HFFc6 (cell line): ENCODE results near the gene ARID5B. TPM values are rescaled to one million over a fixed set of nuclear protein-coding genes. Genes with fewer than 3 reads are reported as not detected.
A peak's percentile ranks its signal among the peaks of the same experiment; 100 is the strongest.
"Not testable (repeated sequence)": the region's sequence is repeated elsewhere in the genome, so short reads cannot be mapped to it uniquely, and the experiment has no call there.

Source experiments
- DNase-seq: peaks from one replicate; pipeline ENCODE4 v3.0.0-alpha.2; 2018
- H3K27ac Mint-ChIP-seq: 2 replicates; pipeline ENCODE4 v1.8.0; 2020; ENCODE audit warnings: mild to moderate bottlenecking, mixed read lengths
- H3K27me3 Mint-ChIP-seq: 2 replicates; pipeline ENCODE4 v1.8.0; 2021; ENCODE audit warnings: mild to moderate bottlenecking, moderate library complexity, mixed read lengths; ENCODE audit not compliant: insufficient read depth
- H3K36me3 Mint-ChIP-seq: 2 replicates; pipeline ENCODE4 v1.8.0; 2021; ENCODE audit warnings: low read depth, mixed read lengths
- H3K4me1 Mint-ChIP-seq: 2 replicates; pipeline ENCODE4 v1.8.0; 2020; ENCODE audit warnings: low read depth, mixed read lengths
- H3K4me3 Mint-ChIP-seq: 2 replicates; pipeline ENCODE4 v1.8.0; 2020; ENCODE audit warnings: mild to moderate bottlenecking, moderate library complexity, mixed read lengths
- H3K9me3 Mint-ChIP-seq: 2 replicates; pipeline ENCODE4 v1.8.0; 2020; ENCODE audit warnings: mild to moderate bottlenecking, mixed read lengths
- CTCF ChIP-seq: fragments of 200-600 bp; sonication (generic); IDR thresholded peaks from 2 replicates; pipeline ENCODE4 v1.5.0; 2021; ENCODE audit warnings: antibody characterized with exemption, mild to moderate bottlenecking
- total RNA-seq, 6 experiments: library from RNA; stranded (reverse); fragmentation: NEBNext Ultra II Directional; extraction: Animal tissue kit (Norgen Biotek cat#: 25700); gene quantifications; 2 replicates in 1 of 6; 3 replicates in 5 of 6; pipeline ENCODE4 v1.2.3, GENCODE V29; 2021

Gene ARID5B
- total RNA-seq, 6 experiments from 2014 or later: 102 to 142 (median 131) TPM

DNA sequence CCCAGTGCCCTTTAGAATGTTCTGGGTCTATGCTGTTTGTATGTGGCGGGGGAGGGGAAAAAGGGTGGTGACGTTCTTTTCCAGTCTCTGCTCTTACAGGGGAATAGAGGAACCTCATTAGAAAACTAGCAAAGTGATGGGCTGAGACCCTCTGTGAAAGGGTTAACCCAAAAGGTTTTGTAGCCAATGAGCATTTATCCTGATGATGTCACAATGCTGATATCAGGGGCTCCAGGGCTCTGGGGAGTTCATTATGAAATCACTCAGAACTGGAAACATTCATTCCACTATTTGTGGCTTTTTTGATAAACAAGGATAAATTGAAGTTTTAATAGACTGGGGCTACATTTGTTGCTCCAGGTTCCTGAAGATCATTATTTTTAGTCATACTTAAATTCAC, 71.7 kb downstream of the ARID5B start:
- Mint-ChIP-seq H3K36me3 (peaks cover 36% of the 10 kb centered on the region), H3K9me3 (no peaks in the 10 kb centered on the region), H3K27ac (peak overlapping the region; percentile 76), H3K4me1 (peaks cover 77% of the 10 kb centered on the region), H3K27me3 (no peaks in the 10 kb centered on the region; the same call in 1 of the 2 replicates), H3K4me3 (peak overlapping the region; percentile 84)
- no peak for DNase-seq
- no peak for TF ChIP-seq CTCF

DNA sequence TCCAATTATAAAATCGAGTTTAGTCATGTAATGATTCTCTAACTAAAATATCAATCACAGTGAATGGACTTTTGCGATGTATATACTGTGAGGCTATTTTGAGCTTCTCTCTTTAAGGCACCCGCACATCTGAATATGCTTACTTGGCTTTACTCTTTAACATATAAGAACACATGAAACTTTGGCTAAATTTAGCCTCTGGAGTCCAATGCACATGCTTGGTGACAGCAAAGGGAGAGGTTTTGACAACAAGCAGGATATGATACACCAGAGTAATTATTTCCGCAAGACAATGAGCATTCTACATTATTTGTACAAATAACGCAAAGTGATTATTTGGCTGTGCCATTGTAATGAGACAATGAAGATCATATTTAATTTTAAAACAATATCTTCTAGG, 72.4 kb downstream of the ARID5B start:
- TF ChIP-seq CTCF: no peak
- peaks cover 31% of the 10 kb centered on the region for H3K36me3 Mint-ChIP-seq
- H3K27ac Mint-ChIP-seq: peak overlapping the region; percentile 76
- peak overlapping the region; percentile 84 for H3K4me3 Mint-ChIP-seq
- no peak for DNase-seq
- H3K9me3 Mint-ChIP-seq: no peaks in the 10 kb centered on the region
- H3K4me1 Mint-ChIP-seq: peaks cover 74% of the 10 kb centered on the region
- no peaks in the 10 kb centered on the region; the same call in 1 of the 2 replicates for H3K27me3 Mint-ChIP-seq

DNA sequence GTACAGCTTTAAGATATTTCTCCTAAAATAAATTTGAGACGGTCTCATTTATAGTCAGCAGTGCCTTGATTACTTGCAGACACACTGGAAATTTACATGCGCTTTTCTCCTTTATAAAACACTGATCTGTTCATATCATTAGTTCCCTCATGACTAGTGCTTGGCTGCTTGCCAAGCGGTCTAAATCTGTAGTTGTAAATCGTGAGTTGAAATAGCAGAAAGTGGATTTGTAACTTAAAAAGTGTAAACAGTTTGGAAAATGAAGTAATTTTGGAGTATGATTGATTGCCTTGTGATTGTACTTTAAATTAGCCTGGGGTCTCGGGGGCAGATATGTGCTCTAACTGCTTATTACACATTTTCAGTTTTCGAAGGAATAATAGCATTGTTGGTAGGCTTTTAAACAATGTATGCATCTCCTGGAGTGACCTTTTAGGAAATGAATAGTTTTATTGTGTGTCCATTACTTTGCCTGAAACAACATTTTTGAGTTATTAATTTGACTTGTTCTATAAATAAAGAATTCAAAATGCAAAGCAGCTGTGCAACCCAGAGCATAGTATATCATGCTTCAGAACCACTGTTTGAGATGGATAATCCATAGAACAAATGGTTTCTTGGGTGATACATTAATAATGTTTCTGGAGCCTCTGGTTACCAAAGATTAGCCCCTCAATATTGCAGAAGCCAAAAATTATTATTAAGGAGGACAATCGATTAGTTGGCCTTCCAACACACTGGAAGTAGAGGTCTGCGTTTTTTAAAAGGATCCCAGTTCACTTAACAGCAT, 73.3 kb downstream of the ARID5B start:
- Mint-ChIP-seq H3K9me3 (no peaks in the 10 kb centered on the region), H3K4me3 (peak overlapping the region; percentile 84), H3K27me3 (no peaks in the 10 kb centered on the region; the same call in 1 of the 2 replicates), H3K36me3 (peaks cover 30% of the 10 kb centered on the region), H3K27ac (peak overlapping the region; percentile 88), H3K4me1 (peaks cover 70% of the 10 kb centered on the region)
- no peak for TF ChIP-seq CTCF
- DNase-seq: peak; percentile 41

- H3K4me3 Mint-ChIP-seq: peak overlapping the region; percentile 84
- peak overlapping the region; percentile 88 for H3K27ac Mint-ChIP-seq
- no peaks in the 10 kb centered on the region; the same call in 1 of the 2 replicates for H3K27me3 Mint-ChIP-seq
Measured at GRCh38 chr10:61975391-61975932, 74.0 kb downstream of the ARID5B start.

GRCh38 chr10:61976951-61977721, 75.6 kb downstream of the ARID5B start:
- Mint-ChIP-seq H3K36me3 (peaks cover 37% of the 10 kb centered on the region), H3K4me1 (peaks cover 71% of the 10 kb centered on the region)
- not testable (repeated sequence) for DNase-seq, H3K9me3 Mint-ChIP-seq, H3K27ac Mint-ChIP-seq, H3K27me3 Mint-ChIP-seq, H3K4me3 Mint-ChIP-seq

More at GRCh38 chr10:61975391-61975932, 74.0 kb downstream of the ARID5B start:
- peaks cover 67% of the 10 kb centered on the region for H3K4me1 Mint-ChIP-seq
- peaks cover 33% of the 10 kb centered on the region for H3K36me3 Mint-ChIP-seq
- H3K9me3 Mint-ChIP-seq: no peaks in the 10 kb centered on the region
- no peak for TF ChIP-seq CTCF
- peak; percentile 86 for DNase-seq
